SK-N-SH (cell line): ENCODE results near the gene SLC35E2B. TPM values are rescaled to one million over a fixed set of nuclear protein-coding genes. Genes with fewer than 3 reads are reported as not detected.
A peak's percentile ranks its signal among the peaks of the same experiment; 100 is the strongest.

Experiments
- CTCF ChIA-PET: fragments of 300-600, 350-600 bp; formaldehyde crosslinking; extraction: SDS; loops from one replicate; lab custom pipeline; 2021; lab: Yijun Ruan, JAX
- POLR2A ChIA-PET: fragments of 350-600 bp; sonication (Branson Sonifier 250); formaldehyde crosslinking; extraction: SDS; loops from one replicate; lab custom pipeline; 2020; ENCODE audit warnings: antibody characterized with exemption, inconsistent platforms; lab: Yijun Ruan, JAX
- DNase-seq: peaks from one replicate; pipeline ENCODE4 v3.0.0; 2012
- H2AFZ ChIP-seq: fragments of 200-600 bp; sonication (generic); 2 replicates; pipeline ENCODE4 v1.8.1; 2016; ENCODE audit warnings: antibody characterized with exemption, mild to moderate bottlenecking, low read depth
- H3F3A ChIP-seq: fragments of 200-600 bp; sonication (generic); replicated peaks from 2 replicates; pipeline ENCODE3; 2016; ENCODE audit warnings: antibody characterized with exemption, mild to moderate bottlenecking; ENCODE audit not compliant: insufficient read depth
- H3K27ac ChIP-seq, 2 experiments: fragments of 200-500 bp in 1 of 2; fragments of 200-600 bp in 1 of 2; sonication (Bioruptor generic) in 1 of 2; sonication (generic), shearing (Covaris generic) in 1 of 2; 2 replicates each; pipeline versions ENCODE4 v1.5.1 to v1.6.1; 2014 to 2016; ENCODE audit warnings: low read depth in 2 of 2, inconsistent platforms in 1 of 2, low read length in 1 of 2, mild to moderate bottlenecking in 1 of 2, mixed read lengths in 1 of 2
- H3K27me3 ChIP-seq: fragments of 200-600 bp; sonication (generic), shearing (Covaris generic); 2 replicates; pipeline ENCODE4 v1.6.1; 2016; ENCODE audit warnings: mixed run types; ENCODE audit not compliant: insufficient read depth
- H3K36me3 ChIP-seq, 2 experiments: fragments of 200-500 bp in 1 of 2; fragments of 200-600 bp in 1 of 2; sonication (Bioruptor generic) in 1 of 2; sonication (generic) in 1 of 2; replicated peaks in 1 of 2; 2 replicates each; pipeline versions ENCODE3 to v1.5.1; 2014 to 2016; ENCODE audit warnings: low read length in 1 of 2, mild to moderate bottlenecking in 1 of 2; ENCODE audit not compliant: insufficient read depth in 2 of 2, control insufficient read depth in 1 of 2
- H3K4me1 ChIP-seq, 2 experiments: fragments of 200-500 bp in 1 of 2; fragments of 200-600 bp in 1 of 2; sonication (Bioruptor generic) in 1 of 2; sonication (generic), shearing (Covaris generic) in 1 of 2; 2 replicates each; pipeline versions ENCODE4 v1.5.1 to v1.6.1; 2014 to 2016; ENCODE audit warnings: low read depth in 1 of 2, low read length in 1 of 2, mixed run types in 1 of 2; ENCODE audit not compliant: insufficient read depth in 2 of 2, control insufficient read depth in 1 of 2
- H3K4me2 ChIP-seq: fragments of 200-600 bp; sonication (generic), shearing (Covaris generic); 2 replicates; pipeline ENCODE4 v1.6.1; 2017; ENCODE audit warnings: mixed run types
- H3K4me3 ChIP-seq, 2 experiments: fragments of 200-500 bp in 1 of 2; fragments of 200-600 bp in 1 of 2; sonication (Bioruptor generic) in 1 of 2; sonication (generic), shearing (Covaris generic) in 1 of 2; 2 replicates each; pipeline versions ENCODE4 v1.5.1 to v1.8.1; 2014 to 2016; ENCODE audit warnings: low read depth in 2 of 2, inconsistent platforms in 1 of 2, low read length in 1 of 2, mild to moderate bottlenecking in 1 of 2, mixed read lengths in 1 of 2, moderate library complexity in 1 of 2
- H3K79me2 ChIP-seq: fragments of 200-600 bp; sonication (generic); 2 replicates; pipeline ENCODE4 v1.8.1; 2017; ENCODE audit warnings: mild to moderate bottlenecking; ENCODE audit not compliant: insufficient read depth
- H3K9ac ChIP-seq: fragments of 200-600 bp; sonication (generic); 2 replicates; pipeline ENCODE4 v1.6.1; 2017; ENCODE audit warnings: mixed run types
- H3K9me2 ChIP-seq: fragments of 200-600 bp; sonication (generic); 2 replicates; pipeline ENCODE4 v1.6.1; 2017; ENCODE audit warnings: mixed run types
- H3K9me3 ChIP-seq: fragments of 200-600 bp; sonication (generic); 2 replicates; pipeline ENCODE4 v1.6.1; 2017; ENCODE audit warnings: mixed run types, mild to moderate bottlenecking, moderate library complexity
- H4K20me1 ChIP-seq: fragments of 200-600 bp; sonication (generic); 2 replicates; pipeline ENCODE4 v1.6.1; 2017; ENCODE audit warnings: mild to moderate bottlenecking, mixed run types; ENCODE audit not compliant: insufficient read depth
- ELF1 ChIP-seq: IDR thresholded peaks from 2 replicates; pipeline ENCODE4 v1.4.0; 2012
- EP300 ChIP-seq, 2 experiments: IDR thresholded peaks; 2 replicates each; pipeline versions ENCODE4 v1.4.0 to v1.6.1; 2012; ENCODE audit warnings: borderline replicate concordance in 1 of 2, low read depth in 1 of 2, low read length in 1 of 2
- FOSL2 ChIP-seq: IDR thresholded peaks from 2 replicates; pipeline ENCODE4 v1.4.0; 2012; ENCODE audit warnings: low read depth, mild to moderate bottlenecking, moderate library complexity, borderline replicate concordance
- FOXJ3 ChIP-seq: sonication (generic); formaldehyde crosslinking; IDR thresholded peaks from 2 replicates; pipeline ENCODE4 v1.5.1; 2020; ENCODE audit warnings: mild to moderate bottlenecking, missing genetic modification reagents
- GATA2 ChIP-seq: sonication (generic); formaldehyde crosslinking; IDR thresholded peaks from 2 replicates; pipeline ENCODE4 v1.5.0; 2020; ENCODE audit warnings: mild to moderate bottlenecking, missing genetic modification reagents
- JUND ChIP-seq: IDR thresholded peaks from 2 replicates; pipeline ENCODE4 v1.4.0; 2012
- NFIC ChIP-seq: IDR thresholded peaks from 2 replicates; pipeline ENCODE4 v1.4.0; 2012; ENCODE audit warnings: borderline replicate concordance
- POLR2AphosphoS5 ChIP-seq: IDR thresholded peaks from 2 replicates; pipeline ENCODE4 v1.6.1; 2012; ENCODE audit warnings: low read depth, low read length
- RAD21 ChIP-seq: IDR thresholded peaks from 2 replicates; pipeline ENCODE4 v1.6.1; 2012; ENCODE audit warnings: mild to moderate bottlenecking, low read length
- RCOR1 ChIP-seq: fragments of 150-350 bp; IDR thresholded peaks from 2 replicates; pipeline ENCODE4 v1.6.1; 2017; ENCODE audit warnings: antibody characterized with exemption, low read length
- REST ChIP-seq: IDR thresholded peaks from 2 replicates; pipeline ENCODE4 v1.6.1; 2012; ENCODE audit warnings: mild to moderate bottlenecking, low read depth, low read length, moderate library complexity
- RFX5 ChIP-seq: IDR thresholded peaks from 2 replicates; pipeline ENCODE4 v1.6.1; 2012; ENCODE audit warnings: mild to moderate bottlenecking, improper control_type of control experiment, low read length
- RXRA ChIP-seq: IDR thresholded peaks from 2 replicates; pipeline ENCODE4 v1.4.0; 2012; ENCODE audit warnings: low read depth, mild to moderate bottlenecking, borderline replicate concordance
- SIN3A ChIP-seq: IDR thresholded peaks from 2 replicates; pipeline ENCODE4 v1.6.1; 2012; ENCODE audit warnings: low read depth, mild to moderate bottlenecking, low read length, moderate library complexity, borderline replicate concordance
- SMC3 ChIP-seq: IDR thresholded peaks from 2 replicates; pipeline ENCODE4 v1.6.1; 2012; ENCODE audit warnings: low read depth, low read length, improper control_type of control experiment
- TAF1 ChIP-seq: IDR thresholded peaks from 2 replicates; pipeline ENCODE4 v1.6.1; 2012; ENCODE audit warnings: low read depth, mild to moderate bottlenecking, low read length, moderate library complexity, borderline replicate concordance
- TCF12 ChIP-seq: IDR thresholded peaks from 2 replicates; pipeline ENCODE4 v1.4.0; 2012
- YY1 ChIP-seq: IDR thresholded peaks from 2 replicates; pipeline ENCODE4 v1.4.0; 2012; ENCODE audit warnings: low read depth, mild to moderate bottlenecking
- WGBS: methylation state at CpG from one replicate; pipeline ENCODE4 v1.1.6; 2017; ENCODE audit warnings: low lambda C conversion rate; 5-methylcytosine and 5-hydroxymethylcytosine counted together
- polyA plus RNA-seq, 3 experiments: library from polyadenylated mRNA; depleted of rRNA; stranded (reverse); fragments of >200 nt; gene quantifications; 2 replicates each; pipeline ENCODE4 v1.2.3, GENCODE V29; 2012
- TF ChIP-seq, protein P1 (sequence below): IDR thresholded peaks from 2 replicates; pipeline ENCODE4 v1.4.0; 2012; ENCODE audit warnings: low read depth, borderline replicate concordance

SLC35E2B gene
- polyA plus RNA-seq, 1 of the 3 experiments (the other 2 are of a cell fraction) = 20.5 TPM

- no peak overlapping the region for H3K9ac ChIP-seq
- H3K79me2 ChIP-seq = no peaks in the 10 kb centered on the region
- CTCF ChIA-PET = interaction anchor here (1.7 kb wide), 1 partner anchor 11 kb away, joined by 4 read pairs; no protein-coding TSS in a partner anchor
- H3K4me3 ChIP-seq = no peak overlapping the region
- H3K27me3 ChIP-seq = no peaks in the 10 kb centered on the region
- H3K27ac ChIP-seq = no peak overlapping the region
- no peaks in the 10 kb centered on the region for H3F3A ChIP-seq
- H2AFZ ChIP-seq = no peak overlapping the region
- peak; percentile 57 for DNase-seq
- H4K20me1 ChIP-seq = no peaks in the 10 kb centered on the region
- peaks cover 0 to 3% of the 10 kb centered on the region in 2 experiments for H3K36me3 ChIP-seq
- no peaks in the 10 kb centered on the region for H3K9me3 ChIP-seq
- no peaks in the 10 kb centered on the region for H3K9me2 ChIP-seq
- POLR2A ChIA-PET = no interaction called here
- no peak overlapping the region for H3K4me2 ChIP-seq
- TF ChIP-seq RFX5 = no peak
- TF ChIP-seq YY1 = no peak
- TF ChIP-seq ELF1 = no peak
- no peak for TF ChIP-seq NFIC
- no peak for TF ChIP-seq TAF1
- no peak for TF ChIP-seq EP300 (IDR thresholded peaks at IDR 0.05; ENCODE audit: borderline replicate concordance in 1 of 2, low read depth in 1 of 2, low read length in 1 of 2)
- TF ChIP-seq JUND = no peak
- no peak for TF ChIP-seq GATA2 (CRISPR knock-in tag)
- TF ChIP-seq SIN3A = no peak
- no peak for TF ChIP-seq FOXJ3 (CRISPR knock-in tag)
- no peak for TF ChIP-seq TCF12
- no peak for TF ChIP-seq RCOR1
- no peak for TF ChIP-seq POLR2AphosphoS5
- TF ChIP-seq SMC3 = no peak
- TF ChIP-seq REST = no peak
- TF ChIP-seq FOSL2 = no peak
- no peak for TF ChIP-seq RAD21
- TF ChIP-seq, protein P1, sequence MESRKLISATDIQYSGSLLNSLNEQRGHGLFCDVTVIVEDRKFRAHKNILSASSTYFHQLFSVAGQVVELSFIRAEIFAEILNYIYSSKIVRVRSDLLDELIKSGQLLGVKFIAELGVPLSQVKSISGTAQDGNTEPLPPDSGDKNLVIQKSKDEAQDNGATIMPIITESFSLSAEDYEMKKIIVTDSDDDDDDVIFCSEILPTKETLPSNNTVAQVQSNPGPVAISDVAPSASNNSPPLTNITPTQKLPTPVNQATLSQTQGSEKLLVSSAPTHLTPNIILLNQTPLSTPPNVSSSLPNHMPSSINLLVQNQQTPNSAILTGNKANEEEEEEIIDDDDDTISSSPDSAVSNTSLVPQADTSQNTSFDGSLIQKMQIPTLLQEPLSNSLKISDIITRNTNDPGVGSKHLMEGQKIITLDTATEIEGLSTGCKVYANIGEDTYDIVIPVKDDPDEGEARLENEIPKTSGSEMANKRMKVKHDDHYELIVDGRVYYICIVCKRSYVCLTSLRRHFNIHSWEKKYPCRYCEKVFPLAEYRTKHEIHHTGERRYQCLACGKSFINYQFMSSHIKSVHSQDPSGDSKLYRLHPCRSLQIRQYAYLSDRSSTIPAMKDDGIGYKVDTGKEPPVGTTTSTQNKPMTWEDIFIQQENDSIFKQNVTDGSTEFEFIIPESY = no peak
- no peak for TF ChIP-seq RXRA
- H3K4me1 ChIP-seq = no peaks in the 10 kb centered on the region; a peak in 1 of 4 replicates
- WGBS = 89% methylated on average over 58 of the region's 81 CpGs
These were observed 62.2 kb downstream of the SLC35E2B start for GRCh38 chr1:1630191-1630964.
